Lung (tissue), 12 donors: ENCODE results near the gene SLC16A6. TPM values are rescaled to one million over a fixed set of nuclear protein-coding genes. Genes with fewer than 3 reads are reported as not detected.
"Not testable (repeated sequence)": the region's sequence is repeated elsewhere in the genome, so short reads cannot be mapped to it uniquely, and the experiment has no call there.

Experiments used
- ATAC-seq: fragments of 200-7000 bp; cut with Tn5 transposase; one replicate; pipeline ENCODE4 v1.9.1; 2020; ENCODE audit warnings: moderate number of reproducible peaks; ENCODE audit not compliant: insufficient read depth, low FRiP score
- DNase-seq, 3 donors: peaks; one replicate each; pipeline ENCODE4 v3.0.0-alpha.2; 2013 to 2017
- H3K27ac ChIP-seq, 2 donors: one replicate each; pipeline ENCODE4 v1.5.1; 2013; ENCODE audit warnings: mild to moderate bottlenecking in 2 of 2, moderate library complexity in 2 of 2, control low read depth in 1 of 2, inconsistent platforms in 1 of 2, low read depth in 1 of 2, low read length in 1 of 2
- H3K27me3 ChIP-seq, 3 donors: one replicate each; pipeline ENCODE4 v1.5.1; 2013; ENCODE audit warnings: low read length in 2 of 3; ENCODE audit not compliant: control insufficient read depth in 3 of 3, insufficient read depth in 3 of 3
- H3K36me3 ChIP-seq, 4 donors: one replicate each; pipeline ENCODE4 v1.5.1; 2013; ENCODE audit warnings: low read length in 4 of 4, mild to moderate bottlenecking in 1 of 4, moderate library complexity in 1 of 4; ENCODE audit not compliant: control insufficient read depth in 4 of 4, insufficient read depth in 4 of 4
- H3K4me1 ChIP-seq, 5 donors: one replicate each; pipeline ENCODE4 v1.5.1; 2013; ENCODE audit warnings: low read length in 5 of 5, mild to moderate bottlenecking in 2 of 5, moderate library complexity in 1 of 5; ENCODE audit not compliant: control insufficient read depth in 5 of 5, insufficient read depth in 5 of 5
- H3K4me3 ChIP-seq: one replicate; pipeline ENCODE4 v1.5.1; 2013; ENCODE audit warnings: mild to moderate bottlenecking, control low read depth, moderate library complexity
- H3K9ac ChIP-seq, 2 donors: one replicate each; pipeline ENCODE4 v1.5.1; 2013; ENCODE audit warnings: low read length in 2 of 2, control low read depth in 1 of 2; ENCODE audit not compliant: insufficient read depth in 1 of 2
- H3K9me3 ChIP-seq, 4 donors: one replicate each; pipeline ENCODE4 v1.5.1; 2013; ENCODE audit warnings: low read length in 3 of 4, mild to moderate bottlenecking in 1 of 4, moderate library complexity in 1 of 4; ENCODE audit not compliant: control insufficient read depth in 4 of 4, insufficient read depth in 3 of 4
- CTCF ChIP-seq: IDR thresholded peaks from 2 replicates; pipeline ENCODE4 v1.5.1; 2012; ENCODE audit warnings: mild to moderate bottlenecking; ENCODE audit errors: control extremely low read depth, extremely low read depth
- WGBS, 2 donors: extraction: QIAGEN DNeasy Blood & Tissue Kit; methylation state at CpG; one replicate each; pipeline ENCODE4 v1.1.7; 2013; 5-methylcytosine and 5-hydroxymethylcytosine counted together
- polyA plus RNA-seq, 2 donors: library from polyadenylated mRNA; stranded (reverse); fragments of 200-250 nt; gene quantifications; one replicate each; pipeline ENCODE4 v1.2.1, GENCODE V29; 2013
- total RNA-seq, 2 donors: library from RNA; depleted of rRNA in 1 of 2; stranded (reverse); fragments of >200 nt in 1 of 2; gene quantifications; one replicate each; pipeline ENCODE4 v1.2.1, GENCODE V29; 2014 to 2021
- donor health status: control.
- donor health status: control.
- donor health status: Bipolar disorder and iron deficiency.
- donor health status: healthy.
- donor health status: DM: yes; HTN: yes; CAD: no.

The SLC16A6 gene
- total and polyA plus RNA-seq, 4 donors, result 2.0 to 10.9 (median 4.8) TPM

- Histone ChIP-seq H3K36me3 (no peaks in the 10 kb centered on the region), H3K27me3 (no peaks in the 10 kb centered on the region), H3K9me3 (no peaks in the 10 kb centered on the region), H3K9ac (no peak overlapping the region), H3K27ac (no peak overlapping the region), H3K4me3 (no peak overlapping the region), H3K4me1 (peaks cover 0 to 1% (median 0%) of the 10 kb centered on the region in 5 donors)
- WGBS, 2 donors, result 88 to 97% methylated on average over 6 of the region's 6 CpGs
- TF ChIP-seq CTCF, result no peak
- no peak for ATAC-seq
- no peak for DNase-seq
Observed at GRCh38 chr17:68317458-68317857, 26.5 kb upstream of the SLC16A6 start.

- Histone ChIP-seq H3K27me3 (no peaks in the 10 kb centered on the region), H3K4me3 (no peak overlapping the region), H3K9me3 (no peaks in the 10 kb centered on the region), H3K27ac (no peak overlapping the region), H3K9ac (no peak overlapping the region), H3K4me1 (peaks cover 0 to 1% (median 0%) of the 10 kb centered on the region in 5 donors), H3K36me3 (no peaks in the 10 kb centered on the region)
- 90 to 97% methylated on average over 4 of the region's 4 CpGs for WGBS, 2 donors
- ATAC-seq, result no peak
- DNase-seq, result no peak
- TF ChIP-seq CTCF, result no peak
Observed at GRCh38 chr17:68315930-68316329, 25.0 kb upstream of the SLC16A6 start.

GRCh38 chr17:68314916-68315535, 24.1 kb upstream of the SLC16A6 start:
- peak; percentile 17 for ATAC-seq
- Histone ChIP-seq H3K4me3 (no peak overlapping the region), H3K4me1 (peaks cover 0 to 1% (median 0%) of the 10 kb centered on the region in 5 donors), H3K9me3 (no peaks in the 10 kb centered on the region), H3K27ac (no peak overlapping the region), H3K36me3 (no peaks in the 10 kb centered on the region), H3K9ac (no peak overlapping the region), H3K27me3 (no peaks in the 10 kb centered on the region)
- DNase-seq, result no peak
- WGBS, 2 donors, result 73 to 80% methylated on average over 8 of the region's 8 CpGs
- TF ChIP-seq CTCF, result no peak

- no peak overlapping the region for H3K4me3 ChIP-seq
- 89 to 92% methylated on average over 8 of the region's 8 CpGs for WGBS, 2 donors
- DNase-seq, result no peak
- ATAC-seq, result no peak
- no peak overlapping the region for H3K9ac ChIP-seq
- no peaks in the 10 kb centered on the region for H3K9me3 ChIP-seq
- no peaks in the 10 kb centered on the region for H3K36me3 ChIP-seq
- no peak for TF ChIP-seq CTCF
- peaks cover 0 to 1% (median 0%) of the 10 kb centered on the region in 5 donors for H3K4me1 ChIP-seq
- H3K27ac ChIP-seq, result no peak overlapping the region
- no peaks in the 10 kb centered on the region for H3K27me3 ChIP-seq
Observed at GRCh38 chr17:68310152-68310551, 19.2 kb upstream of the SLC16A6 start.

DNA sequence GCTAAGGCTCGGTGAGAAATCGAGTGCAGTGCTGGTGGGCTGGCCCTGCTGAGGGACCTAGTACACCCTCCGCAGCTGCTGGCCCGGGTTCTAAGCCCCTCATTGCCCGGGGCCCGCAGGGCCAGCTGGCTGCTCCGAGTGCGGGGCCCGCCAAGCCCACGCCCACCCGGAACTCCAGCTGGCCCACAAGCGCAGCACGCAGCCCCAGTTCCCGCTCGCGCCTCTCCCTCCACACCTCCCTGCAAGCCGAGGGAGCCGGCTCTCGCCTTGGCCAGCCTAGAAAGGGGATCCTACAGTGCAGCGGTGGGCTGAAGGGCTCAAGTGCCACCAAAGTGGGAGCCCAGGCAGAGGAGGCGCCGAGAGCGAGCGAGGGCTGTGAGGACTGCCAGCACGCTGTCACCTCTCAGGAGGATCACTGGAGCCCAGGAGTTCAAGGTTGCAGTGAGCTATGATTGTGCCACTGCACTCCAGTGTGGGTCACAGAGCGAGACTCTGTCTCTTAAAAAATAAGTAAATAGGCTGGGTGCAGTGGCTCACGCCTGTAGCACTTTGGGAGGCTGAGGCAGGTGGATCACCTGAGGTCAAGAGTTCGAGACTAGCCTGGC, 18.2 kb upstream of the SLC16A6 start:
- not testable (repeated sequence) for ATAC-seq

More for the DNA sequence above, 18.2 kb upstream of the SLC16A6 start:
- not testable (repeated sequence) for DNase-seq, H3K9me3 ChIP-seq, H3K4me1 ChIP-seq, H3K36me3 ChIP-seq, H3K27me3 ChIP-seq, H3K4me3 ChIP-seq, H3K27ac ChIP-seq, H3K9ac ChIP-seq
- 96 to 97% methylated on average over 26 to 28 of the region's 28 CpGs for WGBS, 2 donors
